Measurements from ENCODE around the gene FCHSD1.

The FCHSD1 gene

DNA sequence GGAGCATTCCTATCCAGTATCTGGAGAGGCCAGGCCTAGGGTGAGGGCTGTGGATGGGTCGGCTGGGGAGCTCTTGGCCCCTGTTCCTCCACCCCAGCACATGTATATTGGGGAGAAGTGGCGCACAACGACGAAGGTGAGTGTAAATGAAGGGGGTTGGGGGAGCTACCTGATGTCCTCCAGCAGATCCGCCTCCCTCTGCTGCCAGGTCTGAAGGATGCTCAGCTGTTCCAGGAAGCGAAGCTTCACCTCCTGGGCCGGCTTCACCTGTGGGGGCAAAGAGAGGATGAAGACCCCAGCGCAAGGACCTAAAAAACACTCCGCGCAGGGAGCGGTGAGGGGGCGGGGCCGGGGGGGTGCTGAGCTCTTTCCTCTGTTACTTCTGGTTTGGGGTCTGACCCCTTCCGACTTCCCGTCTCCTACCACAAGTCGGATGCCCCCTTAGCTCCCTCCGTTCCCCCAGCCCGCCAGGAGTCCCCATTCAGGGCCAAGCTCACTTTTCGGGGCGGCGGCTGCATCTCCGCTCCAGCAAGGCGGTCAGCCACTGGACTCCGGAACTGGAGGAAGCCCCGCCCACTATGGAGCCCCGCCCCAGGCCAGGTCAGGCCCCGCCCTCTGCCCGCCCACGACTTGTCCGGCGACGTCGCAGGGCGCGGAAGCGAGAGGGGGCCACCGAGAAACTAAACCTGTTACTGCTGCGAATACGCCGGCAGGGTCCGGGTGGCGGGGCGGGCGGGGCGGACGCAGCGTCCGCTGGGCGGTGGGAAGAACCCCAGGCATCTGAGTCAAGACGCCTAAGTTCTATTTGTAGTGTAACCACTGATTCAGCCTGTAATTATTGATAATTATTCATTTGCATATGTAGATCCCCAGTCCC is at the start of gene FCHSD1:
Gene FCHSD1, minus strand, starts transcription at position 568 of the 877 bp plus-strand sequence. Its CDS starts 50 bp downstream, at position 518.
- peak; percentile 93 for DNase-seq

DNA sequence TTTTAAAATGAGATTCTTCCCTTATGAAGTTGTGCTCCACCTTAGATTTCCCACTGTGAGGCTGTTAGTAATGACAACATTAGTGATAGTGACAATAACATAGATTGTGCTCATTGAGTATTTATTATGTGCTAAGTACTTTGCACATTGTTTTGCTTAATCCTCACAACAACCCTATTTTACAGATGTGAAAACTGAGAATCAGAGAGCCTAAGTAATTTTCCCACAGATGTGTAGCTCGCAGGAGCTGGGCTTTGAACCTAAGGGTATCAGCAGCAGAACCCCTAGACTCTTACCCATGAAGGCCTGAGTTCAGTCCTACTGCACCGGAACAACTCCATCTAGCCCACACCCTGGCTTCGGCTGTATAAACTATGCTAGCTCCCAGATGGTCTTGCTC is 46.4 kb upstream of the FCHSD1 start:
- DNase-seq, result no peak

DNA sequence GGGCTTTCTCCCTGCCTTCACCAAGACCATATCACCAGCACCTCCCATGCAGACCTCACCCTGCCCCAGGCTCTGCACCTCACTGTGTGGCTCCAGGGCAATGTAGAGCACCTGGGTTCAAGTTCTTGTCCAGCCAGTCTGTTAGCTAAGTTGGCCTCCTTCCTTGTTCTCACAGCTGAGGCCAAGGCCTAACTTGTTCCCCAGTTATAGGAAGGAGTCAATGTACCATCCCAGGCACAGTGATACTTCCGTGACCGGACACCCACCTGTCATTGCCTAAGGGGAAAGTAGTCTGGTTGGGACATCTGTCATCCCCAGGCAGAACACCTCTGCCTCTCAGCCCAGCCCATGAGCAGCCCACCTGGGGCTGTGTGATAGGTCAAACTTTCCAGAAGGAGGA is 45.2 kb upstream of the FCHSD1 start:
- no peak for DNase-seq

DNA sequence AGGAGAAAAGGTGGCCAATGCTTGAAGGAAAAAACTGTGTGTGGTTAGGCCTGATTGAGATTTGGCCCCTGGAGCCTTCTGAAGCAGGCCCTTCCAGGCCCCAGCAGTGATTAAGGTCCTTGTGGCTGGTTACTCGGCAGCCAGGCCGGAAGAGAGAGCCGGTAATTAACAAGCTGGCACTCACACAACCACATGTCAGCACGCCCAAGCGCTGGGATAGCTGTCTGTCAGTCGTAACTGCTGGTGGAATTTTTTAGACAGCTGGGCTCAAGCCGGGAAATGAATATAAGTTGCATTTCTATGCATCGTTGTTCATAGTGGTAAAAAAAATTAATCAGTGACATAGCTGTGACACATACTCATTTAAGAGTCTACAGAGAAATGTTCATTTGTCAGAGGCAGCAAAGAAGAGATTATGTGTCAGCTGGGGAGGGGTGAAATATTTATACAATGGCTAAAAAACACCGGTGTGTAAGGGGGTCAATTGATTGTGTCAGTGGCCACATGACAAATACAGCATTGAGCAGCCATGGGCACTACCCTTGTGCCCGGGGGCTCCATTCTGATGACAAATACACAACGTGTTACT is 44.5 kb upstream of the FCHSD1 start:
- DNase-seq, result no peak

DNA sequence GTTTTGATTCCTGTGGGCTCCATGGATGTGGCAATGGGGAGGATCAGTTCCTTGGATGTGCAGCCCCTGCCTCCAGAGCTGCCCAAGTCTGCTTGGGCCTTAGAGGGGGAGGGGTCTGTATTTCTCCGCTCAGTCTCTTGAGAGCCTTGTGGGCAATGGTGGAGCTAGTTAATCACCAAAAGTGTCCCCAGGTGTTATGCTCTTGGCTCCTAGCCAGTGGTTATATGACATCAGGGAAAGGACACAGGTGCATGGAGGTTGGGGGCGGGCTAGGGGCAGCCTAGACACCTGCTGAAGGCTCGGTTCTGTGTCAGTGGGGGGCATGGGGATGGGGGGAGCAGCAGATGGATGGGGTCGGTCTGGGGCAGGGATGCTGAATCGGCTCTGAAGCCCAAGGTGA is 43.3 kb upstream of the FCHSD1 start:
- DNase-seq, result no peak

DNA sequence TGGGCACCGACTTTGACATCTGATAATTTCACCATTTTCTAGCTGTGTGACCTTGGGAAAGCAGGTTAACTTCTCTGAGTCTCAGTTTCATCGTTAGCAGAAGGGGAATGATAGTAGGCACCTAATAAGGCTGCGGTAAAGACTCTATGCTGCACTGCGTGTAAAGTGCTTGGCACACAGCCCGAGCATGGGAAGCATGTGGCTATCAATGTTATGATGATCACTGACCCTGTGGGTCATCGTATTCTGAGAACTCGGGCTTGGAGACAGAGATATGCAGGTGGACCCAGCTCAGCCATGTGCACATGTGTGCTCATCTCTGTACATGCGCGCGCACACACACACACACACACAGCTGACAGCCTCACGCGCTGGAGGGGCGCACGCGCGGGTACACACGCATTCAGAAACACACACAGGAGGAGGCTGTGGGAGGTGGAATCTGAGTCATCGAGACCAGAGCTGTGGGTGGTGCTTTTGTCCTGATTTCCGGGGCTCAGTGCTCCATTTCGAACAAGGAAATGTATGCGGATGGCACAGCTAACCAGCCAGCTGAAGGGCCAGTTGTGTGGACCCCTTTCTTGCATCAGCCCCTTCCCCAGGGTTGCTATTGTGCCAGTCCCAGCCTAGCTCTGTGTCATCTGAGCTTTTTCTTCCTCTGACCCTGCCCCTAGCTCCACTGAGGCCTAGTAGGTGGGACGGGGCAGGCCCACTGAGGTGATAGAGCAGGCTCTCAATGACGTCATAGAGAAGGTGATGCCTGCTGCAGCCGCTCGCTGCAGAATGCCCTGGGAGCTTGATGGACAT is 41.9 kb upstream of the FCHSD1 start:
- peak; percentile 93 for DNase-seq

DNA sequence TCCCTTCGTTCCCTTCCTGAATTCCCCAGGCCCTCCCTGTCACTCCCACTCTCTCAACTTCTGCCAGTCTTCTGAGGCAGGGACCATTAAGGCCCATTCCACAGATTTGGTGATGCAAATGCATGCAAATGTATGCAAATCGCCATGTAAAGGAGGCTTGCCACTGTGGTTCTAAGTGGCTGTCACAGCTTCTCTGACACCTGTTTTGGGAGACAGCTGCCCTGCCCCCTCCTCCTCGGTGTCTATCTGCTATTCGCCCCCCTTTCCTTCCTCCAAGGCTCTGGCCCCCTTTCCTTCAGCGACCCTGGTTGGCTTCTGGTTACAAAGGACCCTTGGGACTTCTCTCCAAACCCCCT is 41.3 kb upstream of the FCHSD1 start:
- DNase-seq, result no peak

DNA sequence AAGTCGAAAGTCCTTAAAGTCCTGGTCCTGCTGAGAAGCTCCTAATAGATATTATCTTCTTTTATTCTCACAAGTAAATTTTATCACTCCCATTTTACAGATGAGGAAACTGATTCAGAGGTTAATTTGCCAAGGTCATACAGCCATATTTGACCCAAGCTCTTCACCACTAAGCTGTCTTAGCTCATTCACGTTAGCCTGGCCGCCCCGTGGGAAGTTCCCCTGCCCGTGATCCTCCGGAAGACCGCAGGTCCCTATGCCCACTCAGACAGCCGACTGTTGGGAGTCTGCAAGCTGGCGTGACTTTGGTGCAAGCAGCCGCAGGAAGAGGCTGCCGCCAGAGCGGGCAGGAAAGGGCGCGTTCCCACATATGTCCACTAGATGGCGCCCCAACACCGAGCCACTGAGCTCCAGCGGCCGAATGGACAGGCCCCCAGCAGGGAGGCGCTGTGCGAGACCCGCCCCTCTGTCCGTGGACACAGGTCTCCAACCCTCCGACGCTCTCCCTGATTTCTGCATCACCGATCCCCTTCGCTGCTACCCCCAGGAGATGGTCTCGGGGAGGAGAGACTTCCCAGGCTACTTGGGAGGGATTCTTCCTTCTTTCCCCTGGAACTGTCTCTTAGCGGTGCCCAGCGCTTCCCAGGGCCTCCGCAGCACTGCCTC is 40.8 kb upstream of the FCHSD1 start:
- DNase-seq, result peak; percentile 95

DNA sequence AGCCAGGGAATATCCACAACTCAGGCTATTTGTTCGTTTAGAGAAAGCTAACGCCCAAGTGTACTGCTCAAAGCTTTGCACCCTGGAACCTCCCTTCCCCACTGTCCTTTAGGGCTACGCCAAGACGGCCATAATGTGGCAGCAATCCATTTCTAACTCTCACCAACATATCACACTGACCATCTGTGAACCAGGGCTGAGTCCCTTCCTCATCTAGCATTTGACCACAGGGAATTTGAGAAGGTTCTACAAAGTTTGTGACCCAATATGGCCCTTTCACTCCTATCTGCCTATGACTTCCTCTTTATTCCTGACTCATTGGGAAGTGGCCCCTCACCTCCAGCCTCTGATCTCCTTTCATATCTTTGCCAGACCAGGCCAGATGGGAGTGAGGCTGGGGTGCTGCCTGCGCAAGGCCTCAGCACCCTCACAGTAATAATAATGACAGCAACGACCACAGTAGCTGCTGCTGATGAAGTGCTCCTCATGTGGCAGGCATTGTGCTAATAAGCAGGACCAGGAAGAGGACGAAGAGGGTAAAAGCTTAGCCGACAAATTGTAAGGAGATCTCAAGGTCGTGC is 40.2 kb upstream of the FCHSD1 start:
- DNase-seq, result no peak

DNA sequence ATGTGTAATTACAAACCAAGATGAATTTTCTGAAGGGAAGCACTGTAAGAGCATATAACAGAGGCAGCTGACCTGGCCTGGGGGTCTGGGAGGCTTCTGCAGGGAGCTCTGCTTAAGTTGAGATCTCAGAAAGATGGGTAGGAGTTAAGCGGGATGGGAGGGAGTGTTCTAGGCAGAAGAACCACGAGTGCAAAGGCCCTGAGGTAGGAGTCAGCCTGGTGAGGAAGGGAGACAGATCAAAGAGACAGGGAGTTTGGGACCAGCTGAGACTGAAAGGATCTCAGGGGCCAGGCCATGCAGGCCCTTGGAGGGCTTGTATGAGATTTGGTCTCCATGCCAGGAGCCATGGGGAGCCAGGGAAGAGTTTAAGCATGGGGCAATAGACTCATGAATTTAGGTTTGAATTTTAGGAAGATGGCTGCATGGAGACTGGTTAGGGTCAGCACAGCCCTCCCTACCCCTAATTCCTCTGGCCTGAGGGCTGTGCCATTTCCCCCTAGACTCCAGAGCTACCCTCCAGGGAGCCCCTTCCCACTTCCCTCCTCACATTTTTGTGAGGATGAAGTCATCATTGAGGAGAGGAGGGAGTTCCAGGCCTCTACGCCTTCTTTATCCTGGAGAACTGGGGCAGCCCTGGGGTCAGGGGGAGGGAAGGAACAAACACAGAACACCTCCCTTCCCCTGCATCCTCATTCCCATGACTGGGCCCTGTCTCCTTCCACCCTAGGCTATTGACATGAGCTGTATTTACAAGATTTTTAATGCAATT is 35.6 kb upstream of the FCHSD1 start:
- no peak for DNase-seq

DNA sequence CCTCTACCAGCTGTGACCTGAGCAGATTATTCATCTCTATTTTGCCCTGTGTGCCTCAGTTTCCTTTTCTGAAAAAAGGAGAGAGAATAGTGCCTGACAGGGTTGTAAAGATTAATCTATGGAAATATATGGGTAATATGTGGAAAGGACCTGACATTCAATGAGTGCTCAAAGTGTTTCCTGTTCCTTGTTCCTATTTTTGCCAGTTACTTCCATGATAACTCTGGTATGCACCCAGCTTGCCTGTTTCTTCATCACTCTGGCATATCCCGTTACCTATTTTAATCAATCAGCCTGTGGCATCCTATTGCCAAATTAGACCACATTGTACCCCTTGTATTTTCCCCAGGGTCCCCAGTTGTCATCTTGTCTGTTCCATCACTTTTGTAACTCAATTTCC is 34.4 kb upstream of the FCHSD1 start:
- DNase-seq, result no peak

DNA sequence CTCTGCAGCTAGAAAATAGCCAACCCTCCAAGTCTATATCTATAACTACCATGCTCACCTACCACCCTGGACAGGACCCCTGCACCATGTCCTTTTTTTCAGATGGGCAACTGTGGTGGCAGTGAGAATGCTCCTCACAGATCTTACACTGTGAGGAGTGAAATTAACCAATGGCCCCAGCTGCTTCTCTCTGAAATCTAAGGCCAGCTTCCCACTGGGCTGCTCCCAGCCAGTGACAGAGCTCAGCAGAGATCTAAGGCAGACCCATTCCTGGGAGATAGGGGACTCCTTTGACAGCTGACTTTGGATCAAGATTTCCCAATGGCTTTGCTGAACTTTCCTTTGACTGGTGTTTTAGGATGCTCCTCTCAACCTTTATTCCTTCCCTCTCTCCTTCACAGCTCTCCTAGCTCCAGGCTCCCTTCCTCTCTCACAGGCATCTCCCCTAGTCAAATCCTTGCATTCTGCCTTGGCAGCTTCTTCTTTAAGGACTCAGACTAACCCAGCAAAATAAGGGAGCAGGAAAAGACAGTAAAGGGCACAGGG is 32.5 kb upstream of the FCHSD1 start:
- no peak for DNase-seq

DNA sequence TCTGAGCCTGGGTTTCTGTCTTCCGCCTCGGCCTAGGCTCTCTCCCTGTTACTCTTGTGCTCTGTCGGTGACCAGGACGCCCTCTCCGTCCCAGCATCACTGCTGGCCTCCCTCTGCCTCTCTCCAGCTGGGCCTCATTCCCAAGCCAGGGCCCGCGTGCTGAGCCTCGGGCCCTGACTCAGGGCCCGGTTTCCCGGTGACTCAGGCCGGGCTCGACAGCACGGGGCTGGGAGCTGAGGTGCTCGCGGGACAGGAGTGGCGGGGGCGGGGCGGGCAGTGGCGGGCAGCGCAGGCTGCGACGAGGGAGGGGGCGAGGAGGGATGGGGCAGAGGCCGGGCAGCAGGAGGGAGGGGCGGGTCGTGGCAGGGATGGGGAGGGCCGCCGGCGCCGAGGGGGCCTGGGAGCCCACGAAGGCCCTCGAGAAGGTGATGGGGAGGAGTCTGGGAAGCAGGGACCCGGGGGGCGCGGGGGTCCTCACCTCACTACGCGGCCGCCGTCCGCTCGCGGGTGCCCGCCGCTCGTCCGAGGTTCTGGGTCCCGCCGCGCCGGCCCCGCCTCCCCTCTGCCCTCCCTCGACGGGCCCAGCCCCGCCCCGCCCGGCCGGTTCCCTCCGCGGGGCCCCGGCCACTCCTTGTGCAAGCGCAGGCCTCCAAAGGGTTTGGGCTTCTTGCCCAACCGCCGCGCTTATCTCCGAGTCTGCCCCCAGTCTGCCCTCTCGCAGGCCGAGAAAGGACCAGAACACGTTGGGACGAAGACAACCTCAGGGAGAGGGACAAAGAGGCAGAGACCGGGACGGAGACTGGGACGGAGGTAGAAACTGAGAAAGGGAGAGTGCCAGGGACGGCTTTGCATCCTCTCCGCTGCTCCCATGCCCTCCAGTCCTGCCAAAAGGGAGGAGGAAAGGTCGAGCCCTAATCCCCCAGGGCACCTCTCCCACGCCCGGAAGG is 30.8 kb upstream of the FCHSD1 start, which contains the start of gene ARAP3:
Gene ARAP3, minus strand, starts transcription at position 536 of the 947 bp plus-strand sequence. CDS start 1,744 bp downstream, outside the sequence.
- peak; percentile 79 for DNase-seq

DNA sequence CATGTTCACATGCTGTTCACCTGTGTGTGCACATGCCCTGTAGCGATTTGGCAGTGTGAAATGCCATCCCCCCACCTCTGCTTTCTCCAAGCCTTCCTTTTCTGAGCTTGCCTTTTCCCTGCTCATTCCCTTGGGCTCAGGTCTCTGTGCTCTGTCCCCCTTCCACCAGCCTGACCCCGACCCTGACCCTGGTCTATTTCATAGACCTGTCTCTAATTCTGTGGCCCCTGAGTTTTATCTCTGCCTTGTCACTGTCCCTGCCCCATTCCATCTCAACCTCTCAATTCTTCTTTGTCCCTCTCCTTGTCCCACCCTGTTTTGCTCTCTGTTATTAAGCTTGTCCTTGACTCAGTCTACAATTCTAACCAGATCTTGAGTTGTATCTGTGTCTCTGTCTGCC is 30.1 kb upstream of the FCHSD1 start:
- no peak for DNase-seq

DNA sequence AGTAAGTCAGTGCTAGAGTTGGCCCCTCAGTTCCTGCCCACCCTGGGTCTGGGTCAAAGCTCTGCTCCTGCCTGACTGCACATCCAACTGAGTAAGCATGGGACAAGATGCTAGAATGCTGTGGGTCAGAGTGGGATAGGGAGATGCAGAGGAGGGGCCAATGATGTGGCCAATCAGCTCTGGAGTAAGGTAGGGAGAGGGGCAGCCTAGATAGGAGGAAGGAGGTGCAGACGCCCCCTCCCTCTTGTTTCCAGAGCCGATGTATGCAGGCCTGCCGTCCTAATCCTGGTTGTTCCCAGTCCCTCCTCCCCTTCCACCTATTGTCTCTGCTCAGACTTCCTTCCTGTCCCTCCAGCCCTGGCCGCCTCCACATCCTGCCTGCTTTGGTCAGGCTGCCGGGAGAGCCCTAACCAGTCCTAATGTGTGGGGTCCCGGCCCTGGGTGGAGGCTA is 29.6 kb upstream of the FCHSD1 start:
- no peak for DNase-seq

DNA sequence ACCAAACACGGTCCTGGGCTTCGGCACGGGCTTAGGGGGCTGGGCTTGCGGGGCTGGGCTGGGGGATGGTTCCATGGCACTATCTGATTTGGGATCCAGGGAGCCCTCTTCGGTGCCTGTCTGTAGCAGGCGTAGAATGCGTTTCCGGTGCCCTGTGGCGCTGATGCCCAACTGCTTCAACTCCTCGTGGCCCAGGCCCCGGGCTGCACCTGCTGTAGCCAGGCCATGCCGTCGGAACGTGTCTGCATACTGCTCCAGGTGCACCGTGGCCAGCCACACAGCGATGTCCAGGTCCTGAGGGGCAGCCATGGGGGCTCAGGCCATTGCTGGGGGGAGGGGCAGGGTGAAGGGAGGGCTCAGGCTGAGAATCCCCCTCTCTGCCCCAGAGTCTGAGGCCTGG is 29.0 kb upstream of the FCHSD1 start:
- no peak for DNase-seq

DNA sequence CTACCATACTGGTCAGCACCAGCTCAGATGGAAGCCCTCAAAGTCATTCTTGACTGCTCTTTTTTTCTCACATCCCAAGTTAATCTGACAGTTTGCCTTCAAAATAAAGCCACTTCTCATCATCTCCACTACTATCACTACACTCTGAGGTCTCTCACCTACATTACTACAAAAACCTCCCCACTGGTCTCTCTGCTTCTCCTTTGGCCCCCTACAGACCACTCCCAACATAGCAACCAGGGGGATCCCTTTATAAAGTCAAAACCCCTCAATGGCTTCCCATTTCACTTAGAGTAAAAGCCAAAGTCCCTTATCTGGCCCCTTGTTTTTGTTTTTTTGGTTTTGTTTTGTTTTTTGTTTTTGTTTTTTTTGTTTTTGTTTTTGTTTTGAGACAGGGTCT is 26.2 kb upstream of the FCHSD1 start:
- DNase-seq, result no peak

DNA sequence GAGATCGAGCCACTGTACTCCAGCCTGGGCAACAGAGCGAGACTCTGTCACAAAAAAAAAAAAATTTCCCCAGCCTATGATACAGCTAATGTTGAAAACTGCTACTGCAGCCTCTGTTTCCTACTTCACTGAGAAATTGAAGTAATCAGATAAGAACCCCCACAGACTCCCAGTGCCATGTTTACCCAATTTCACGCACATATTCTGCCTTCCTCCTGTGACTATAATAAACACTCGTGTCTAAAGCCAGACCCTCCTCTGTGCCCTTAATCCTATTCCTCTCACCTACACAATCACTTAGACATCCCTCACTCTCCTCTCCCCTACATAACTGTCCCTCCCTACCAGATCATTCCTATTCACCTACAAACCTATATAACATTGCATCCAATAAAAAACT is 24.5 kb upstream of the FCHSD1 start:
- DNase-seq, result no peak

DNA sequence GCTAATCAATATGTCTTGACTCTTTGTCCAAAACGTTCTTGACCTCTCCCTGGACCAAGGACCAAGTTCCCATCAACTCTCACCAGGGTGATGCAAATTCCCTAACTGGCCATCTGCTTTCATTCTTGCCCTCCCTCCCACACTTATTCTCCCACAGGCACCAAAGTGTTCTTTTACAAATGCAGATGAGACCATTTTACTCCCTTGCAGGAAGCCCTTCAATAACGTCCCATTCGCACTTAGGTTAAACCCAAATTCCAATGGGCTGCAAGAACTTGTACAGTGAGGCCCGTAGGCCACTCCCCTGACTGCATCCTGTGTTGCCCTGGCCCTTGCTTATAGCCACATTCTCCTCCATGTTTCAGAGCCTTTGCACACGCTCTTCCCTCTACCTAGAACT is 23.5 kb upstream of the FCHSD1 start:
- DNase-seq, result no peak
